HG02973 (cell line): ENCODE measurements around the gene FAM107B.

Experiments
- ATAC-seq: cut with Tn5 transposase; IDR thresholded peaks from one replicate; pipeline ENCODE4 v1.9.1; 2021; ENCODE audit warnings: moderate library complexity; ENCODE audit not compliant: unreplicated experiment

FAM107B gene

DNA sequence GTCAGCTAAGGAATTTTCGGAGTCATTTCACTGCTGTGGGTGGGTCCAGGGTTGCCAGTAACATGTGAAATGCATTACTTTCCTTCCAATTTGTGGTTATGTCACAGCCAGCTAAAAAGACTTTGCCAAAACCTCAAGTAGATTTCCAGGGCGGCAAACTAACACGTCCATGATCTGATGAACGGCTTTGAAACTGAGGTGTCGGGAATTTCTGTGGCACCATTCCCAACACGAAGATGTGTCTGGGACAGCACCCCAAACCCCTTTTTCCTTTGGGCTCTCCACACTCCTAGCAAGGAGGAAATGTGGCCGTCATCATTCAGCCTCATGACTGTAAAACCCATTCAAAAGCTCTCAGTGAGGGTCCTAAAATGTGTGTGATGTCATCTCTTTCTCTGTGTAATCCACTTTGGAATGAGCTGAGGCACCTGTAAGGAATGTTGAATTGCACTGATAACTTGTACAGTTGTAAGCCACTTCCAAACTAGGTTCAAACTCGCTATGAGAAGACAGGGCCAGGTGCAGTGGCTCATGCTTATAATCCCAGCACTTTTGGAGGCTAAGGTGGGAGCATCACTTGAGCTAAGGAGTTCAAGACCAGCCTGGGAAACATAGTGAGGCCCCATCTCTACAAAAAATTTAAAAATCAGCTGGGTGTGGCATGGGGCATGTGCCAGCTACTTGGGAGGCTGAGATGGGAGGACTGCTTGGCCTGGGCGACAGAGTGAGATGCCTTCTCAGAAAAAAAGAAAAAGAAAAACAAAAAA, 297.9 kb downstream of the FAM107B start:
- no peak for ATAC-seq

DNA sequence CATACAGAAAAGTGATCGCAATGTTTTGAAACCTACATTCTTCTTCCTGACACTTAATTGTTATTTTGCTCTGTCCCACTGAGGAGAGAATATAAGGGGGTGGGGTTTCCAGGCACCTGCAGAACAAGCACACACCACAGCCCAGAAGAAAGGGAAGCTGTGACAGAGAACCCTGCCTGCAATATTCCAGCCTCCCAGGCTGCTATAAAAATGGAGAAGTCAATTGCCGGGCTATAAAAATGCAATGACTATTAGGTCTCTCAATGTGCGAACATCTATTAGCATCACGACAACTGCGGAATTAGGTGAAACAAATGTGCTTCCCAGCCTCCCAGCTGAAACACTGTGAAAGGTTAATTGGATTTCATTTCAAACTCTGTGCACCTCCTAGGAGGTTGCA, 298.7 kb downstream of the FAM107B start:
- no peak for ATAC-seq

DNA sequence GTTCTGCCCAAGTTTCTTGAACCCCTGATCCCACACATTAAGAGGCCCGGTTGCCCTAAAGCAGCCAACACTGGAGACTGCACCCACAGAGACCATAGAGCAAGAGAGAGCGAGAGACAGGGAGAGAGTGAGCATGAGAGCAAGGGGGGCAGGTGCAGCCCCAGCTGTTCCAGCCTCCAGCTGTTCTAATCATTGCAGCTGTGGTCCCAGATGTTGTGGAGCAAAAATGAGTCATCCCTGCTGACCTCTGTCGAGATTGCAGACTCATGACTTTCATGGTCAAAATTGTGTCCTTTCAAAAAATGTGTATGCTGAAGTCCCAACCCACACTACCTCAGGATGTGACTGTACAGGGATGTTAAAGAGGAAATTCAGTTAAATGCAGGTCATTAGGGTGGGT, 300.0 kb downstream of the FAM107B start:
- no peak for ATAC-seq

DNA sequence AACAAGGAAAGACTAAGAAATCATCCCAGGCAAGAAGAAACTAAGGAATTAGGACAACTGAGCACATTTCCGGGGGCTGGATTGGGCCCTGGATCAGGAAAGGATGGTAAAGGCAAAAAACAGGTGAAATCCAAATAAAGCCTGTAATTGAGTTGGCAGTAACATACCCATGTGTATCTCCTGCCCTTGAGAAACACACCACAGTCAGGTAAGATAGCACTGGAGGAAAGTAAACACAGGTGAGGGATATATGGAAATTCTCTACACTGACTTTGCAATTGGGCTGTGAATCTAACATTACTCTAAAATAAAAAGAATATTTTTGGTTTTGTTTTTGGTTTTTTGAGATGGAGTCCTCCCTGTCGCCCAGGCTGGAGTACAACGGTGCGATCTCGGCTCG, 303.8 kb downstream of the FAM107B start:
- no peak for ATAC-seq

DNA sequence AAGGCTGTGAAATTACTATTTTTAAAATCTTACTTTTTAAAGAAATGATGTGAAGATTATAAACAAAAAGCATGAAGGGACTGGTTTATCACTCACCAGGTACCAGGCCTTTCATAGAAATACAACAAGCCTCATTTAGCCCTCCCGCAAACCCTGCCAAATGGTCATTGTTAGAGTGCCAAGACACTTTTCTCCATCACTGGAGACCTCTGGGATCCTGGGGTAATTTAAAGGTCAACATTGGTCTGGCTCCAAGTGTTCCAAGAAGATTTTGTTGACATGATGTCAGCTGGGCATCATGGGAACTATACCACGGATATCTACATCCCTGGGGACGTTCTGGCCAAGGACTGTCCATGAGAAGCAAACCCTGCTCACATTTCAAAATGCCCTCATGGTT, 306.0 kb downstream of the FAM107B start:
- ATAC-seq, result no peak
